HEK293 (cell line): Measurements from ENCODE around the gene TUFM.

Experiments used
- CTCF ChIA-PET: fragments of 350-600 bp; formaldehyde crosslinking; extraction: SDS; loops from one replicate; lab custom pipeline; 2021; ENCODE audit warnings: antibody characterized with exemption; lab: Yijun Ruan, JAX
- POLR2A ChIA-PET: fragments of 300-600 bp; formaldehyde crosslinking; extraction: SDS; loops from one replicate; lab custom pipeline; 2020; ENCODE audit warnings: antibody characterized with exemption, inconsistent platforms; lab: Yijun Ruan, JAX
- H3K27ac ChIP-seq: fragments of 200-500 bp; sonication (Bioruptor generic); 2 replicates; pipeline ENCODE4 v1.5.1; 2014; ENCODE audit warnings: low read depth, low read length, control low read depth, inconsistent platforms; ENCODE audit errors: extremely low read depth
- H3K36me3 ChIP-seq, 2 experiments: fragments of 200-500 bp in 1 of 2; sonication (Bioruptor generic) in 1 of 2; 1 replicate in 1 of 2; 2 replicates in 1 of 2; pipeline ENCODE4 v1.5.1; 2014 to 2017; ENCODE audit warnings: inconsistent platforms in 2 of 2, low read length in 2 of 2; ENCODE audit not compliant: control insufficient read depth in 2 of 2, insufficient read depth in 1 of 2
- H3K4me1 ChIP-seq: fragments of 200-500 bp; sonication (Bioruptor generic); 2 replicates; pipeline ENCODE4 v1.5.1; 2014; ENCODE audit warnings: mild to moderate bottlenecking, low read length, inconsistent platforms; ENCODE audit not compliant: control insufficient read depth, insufficient read depth
- H3K4me3 ChIP-seq: 2 replicates; pipeline ENCODE4 v1.5.1; 2011; ENCODE audit warnings: low read depth, mild to moderate bottlenecking, control low read depth, low read length, moderate library complexity
- H3K9me3 ChIP-seq: fragments of 200-500 bp; sonication (Bioruptor generic); 2 replicates; pipeline ENCODE4 v1.5.1; 2014; ENCODE audit warnings: low read depth, low read length, inconsistent platforms; ENCODE audit not compliant: control insufficient read depth, insufficient read depth
- ATF2 ChIP-seq: fragments of 450-650 bp; formaldehyde crosslinking; IDR thresholded peaks from 2 replicates; pipeline ENCODE4 v1.5.1; 2016; ENCODE audit warnings: missing biosample characterization, missing genetic modification characterization, low read depth
- BCL11A ChIP-seq: fragments of 450-650 bp; formaldehyde crosslinking; IDR thresholded peaks from 2 replicates; pipeline ENCODE4 v1.5.1; 2016; ENCODE audit warnings: low read depth, missing biosample characterization, missing genetic modification characterization
- BCL11B ChIP-seq: fragments of 450-650 bp; formaldehyde crosslinking; IDR thresholded peaks from 2 replicates; pipeline ENCODE4 v1.5.1; 2016; ENCODE audit warnings: low read depth, missing biosample characterization, missing genetic modification characterization
- BCL6B ChIP-seq: fragments of 450-650 bp; formaldehyde crosslinking; IDR thresholded peaks from 2 replicates; pipeline ENCODE4 v1.5.1; 2017; ENCODE audit warnings: missing biosample characterization, missing genetic modification characterization
- CTCF ChIP-seq: fragments of 450-650 bp; formaldehyde crosslinking; IDR thresholded peaks from 2 replicates; pipeline ENCODE4 v1.5.1; 2016; ENCODE audit warnings: missing biosample characterization, missing genetic modification characterization
- GLIS1 ChIP-seq: fragments of 450-650 bp; formaldehyde crosslinking; IDR thresholded peaks from 2 replicates; pipeline ENCODE4 v1.5.1; 2016; ENCODE audit warnings: missing biosample characterization, missing genetic modification characterization
- INSM2 ChIP-seq: fragments of 450-650 bp; formaldehyde crosslinking; IDR thresholded peaks from 2 replicates; pipeline ENCODE4 v1.5.1; 2016; ENCODE audit warnings: missing biosample characterization, missing genetic modification characterization
- OSR2 ChIP-seq: fragments of 450-650 bp; formaldehyde crosslinking; IDR thresholded peaks from 2 replicates; pipeline ENCODE4 v1.5.1; 2016; ENCODE audit warnings: missing biosample characterization, missing genetic modification characterization
- OVOL3 ChIP-seq: fragments of 450-650 bp; formaldehyde crosslinking; IDR thresholded peaks from 2 replicates; pipeline ENCODE4 v1.5.1; 2016; ENCODE audit warnings: missing biosample characterization, missing genetic modification characterization
- PRDM1 ChIP-seq: fragments of 450-650 bp; formaldehyde crosslinking; IDR thresholded peaks from 2 replicates; pipeline ENCODE4; 2016; ENCODE audit warnings: missing biosample characterization, missing genetic modification characterization
- SCRT2 ChIP-seq: fragments of 450-650 bp; formaldehyde crosslinking; IDR thresholded peaks from 2 replicates; pipeline ENCODE4 v1.5.1; 2016; ENCODE audit warnings: missing biosample characterization, missing genetic modification characterization
- ZBTB21 ChIP-seq: fragments of 450-650 bp; formaldehyde crosslinking; IDR thresholded peaks from 2 replicates; pipeline ENCODE4 v1.5.1; 2017; ENCODE audit warnings: missing biosample characterization, missing genetic modification characterization
- ZIC2 ChIP-seq: fragments of 450-650 bp; formaldehyde crosslinking; IDR thresholded peaks from 2 replicates; pipeline ENCODE4 v1.5.1; 2016; ENCODE audit warnings: missing biosample characterization, missing genetic modification characterization
- ZNF10 ChIP-seq: fragments of 450-650 bp; formaldehyde crosslinking; IDR thresholded peaks from 2 replicates; pipeline ENCODE4 v1.5.1; 2017; ENCODE audit warnings: missing biosample characterization, missing genetic modification characterization
- ZNF112 ChIP-seq: fragments of 450-650 bp; formaldehyde crosslinking; IDR thresholded peaks from 2 replicates; pipeline ENCODE4 v1.5.0; 2017; ENCODE audit warnings: missing biosample characterization, missing genetic modification characterization
- ZNF133 ChIP-seq: fragments of 450-650 bp; formaldehyde crosslinking; IDR thresholded peaks from 2 replicates; pipeline ENCODE4 v1.5.1; 2016; ENCODE audit warnings: missing biosample characterization, missing genetic modification characterization
- ZNF18 ChIP-seq: fragments of 450-650 bp; formaldehyde crosslinking; IDR thresholded peaks from 2 replicates; pipeline ENCODE4 v1.5.1; 2016; ENCODE audit warnings: missing biosample characterization, missing genetic modification characterization
- ZNF19 ChIP-seq: fragments of 450-650 bp; formaldehyde crosslinking; IDR thresholded peaks from 2 replicates; pipeline ENCODE4; 2016; ENCODE audit warnings: missing biosample characterization, missing genetic modification characterization, low read depth
- ZNF239 ChIP-seq: fragments of 450-650 bp; formaldehyde crosslinking; IDR thresholded peaks from 2 replicates; pipeline ENCODE4 v1.5.1; 2016; ENCODE audit warnings: missing biosample characterization, missing genetic modification characterization
- ZNF335 ChIP-seq: fragments of 450-650 bp; formaldehyde crosslinking; conservative IDR thresholded peaks from 2 replicates; pipeline ENCODE4 v1.5.1; 2016; ENCODE audit warnings: missing biosample characterization, missing genetic modification characterization
- ZNF37A ChIP-seq: fragments of 450-650 bp; IDR thresholded peaks from 2 replicates; pipeline ENCODE4 v1.5.1; 2018; ENCODE audit warnings: missing biosample characterization, missing genetic modification characterization
- ZNF391 ChIP-seq: fragments of 450-650 bp; formaldehyde crosslinking; IDR thresholded peaks from 2 replicates; pipeline ENCODE4 v1.5.1; 2016; ENCODE audit warnings: low read depth, missing biosample characterization, missing genetic modification characterization, borderline replicate concordance
- ZNF423 ChIP-seq: fragments of 450-650 bp; formaldehyde crosslinking; IDR thresholded peaks from 2 replicates; pipeline ENCODE4 v1.5.1; 2016; ENCODE audit warnings: missing biosample characterization, missing genetic modification characterization
- ZNF48 ChIP-seq: fragments of 450-650 bp; formaldehyde crosslinking; IDR thresholded peaks from 2 replicates; pipeline ENCODE4 v1.5.1; 2016; ENCODE audit warnings: missing biosample characterization, missing genetic modification characterization
- ZNF501 ChIP-seq: fragments of 450-650 bp; formaldehyde crosslinking; IDR thresholded peaks from 2 replicates; pipeline ENCODE4 v1.5.1; 2016; ENCODE audit warnings: missing biosample characterization, missing genetic modification characterization
- ZNF510 ChIP-seq: fragments of 450-650 bp; formaldehyde crosslinking; IDR thresholded peaks from 2 replicates; pipeline ENCODE4 v1.5.1; 2018; ENCODE audit warnings: mild to moderate bottlenecking, missing genetic modification characterization, missing biosample characterization; ENCODE audit not compliant: insufficient replicate concordance
- ZNF549 ChIP-seq: fragments of 450-650 bp; IDR thresholded peaks from 2 replicates; pipeline ENCODE4 v1.5.1; 2018; ENCODE audit warnings: missing biosample characterization, missing genetic modification characterization, mild to moderate bottlenecking, inconsistent platforms, moderate library complexity
- ZNF558 ChIP-seq: fragments of 450-650 bp; formaldehyde crosslinking; IDR thresholded peaks from 2 replicates; pipeline ENCODE4 v1.5.1; 2016; ENCODE audit warnings: missing biosample characterization, missing genetic modification characterization
- ZNF596 ChIP-seq: fragments of 450-650 bp; IDR thresholded peaks from 2 replicates; pipeline ENCODE4 v1.5.0; 2018; ENCODE audit warnings: missing biosample characterization, mild to moderate bottlenecking, missing genetic modification characterization, moderate library complexity
- ZSCAN16 ChIP-seq: fragments of 450-650 bp; formaldehyde crosslinking; IDR thresholded peaks from 2 replicates; pipeline ENCODE4 v1.5.1; 2016; ENCODE audit warnings: missing biosample characterization, missing genetic modification characterization
- ZSCAN30 ChIP-seq: fragments of 450-650 bp; IDR thresholded peaks from 2 replicates; pipeline ENCODE4 v1.5.1; 2018; ENCODE audit warnings: missing biosample characterization, mild to moderate bottlenecking, missing genetic modification characterization, moderate library complexity

TUFM gene

GRCh38 chr16:28829747-28830146, 16.4 kb downstream of the TUFM start:
- no peaks in the 10 kb centered on the region for H3K9me3 ChIP-seq
- H3K4me3 ChIP-seq = no peak overlapping the region
- H3K36me3 ChIP-seq = peaks cover 89 to 100% of the 10 kb centered on the region in 2 experiments
- ChIA-PET POLR2A (interaction anchor here (0.6 to 1.5 kb wide), 4 partner anchors 9 to 189 kb away, joined by 3 to 4 read pairs (median 3); partner anchors contain the start of gene TUFM), CTCF (interaction anchor here (0.5 kb wide), 1 partner anchor 10 kb away, joined by 4 read pairs; no protein-coding TSS in a partner anchor)
- peaks cover 6% of the 10 kb centered on the region; the same call in 1 of the 2 replicates for H3K4me1 ChIP-seq
- no peak for TF ChIP-seq ZSCAN16
- no peak for TF ChIP-seq ZNF112 (tag by site-specific recombination)
- TF ChIP-seq OSR2 (tag by site-specific recombination) = no peak
- no peak for TF ChIP-seq GLIS1 (tag by site-specific recombination)
- TF ChIP-seq ZNF510 = no peak
- TF ChIP-seq PRDM1 (tag by site-specific recombination) = no peak
- no peak for TF ChIP-seq ZNF549 (tag by site-specific recombination)
- TF ChIP-seq ZNF596 (tag by site-specific recombination) = no peak
- no peak for TF ChIP-seq OVOL3 (tag by site-specific recombination)
- no peak for TF ChIP-seq SCRT2 (tag by site-specific recombination)
- no peak for TF ChIP-seq INSM2 (tag by site-specific recombination)
- TF ChIP-seq ZNF423 (tag by site-specific recombination) = no peak
- TF ChIP-seq ZNF558 (tag by site-specific recombination) = no peak
- no peak for TF ChIP-seq ZNF37A
- no peak overlapping the region for H3K27ac ChIP-seq

- Histone ChIP-seq H3K4me3 (no peak overlapping the region), H3K9me3 (no peaks in the 10 kb centered on the region), H3K4me1 (peaks cover 6% of the 10 kb centered on the region; the same call in 1 of the 2 replicates), H3K36me3 (peaks cover 61 to 66% of the 10 kb centered on the region in 2 experiments), H3K27ac (no peak overlapping the region)
- CTCF ChIA-PET = no interaction called here
- POLR2A ChIA-PET = no interaction called here
- peak; percentile 73; the same call in 1 of the 2 replicates for TF ChIP-seq ZBTB21 (tag by site-specific recombination)
- TF ChIP-seq ATF2 (tag by site-specific recombination) = peak; percentile 47; the same call in 1 of the 2 replicates
- no peak for TF ChIP-seq ZNF391 (tag by site-specific recombination)
- TF ChIP-seq BCL11A (tag by site-specific recombination) = no peak
- TF ChIP-seq ZIC2 = peak; percentile 53
- no peak for TF ChIP-seq ZNF19 (tag by site-specific recombination)
- TF ChIP-seq BCL11B (tag by site-specific recombination) = no peak
- TF ChIP-seq BCL6B (tag by site-specific recombination) = no peak
- TF ChIP-seq ZNF335 (tag by site-specific recombination) = no peak
- TF ChIP-seq ZNF18 (tag by site-specific recombination) = no peak
- no peak for TF ChIP-seq ZNF48 (tag by site-specific recombination)
- TF ChIP-seq ZSCAN30 (tag by site-specific recombination) = no peak
- TF ChIP-seq ZNF239 (tag by site-specific recombination) = no peak
- TF ChIP-seq CTCF = peak; percentile 58; the same call in 1 of the 2 replicates
- no peak for TF ChIP-seq ZNF133
- TF ChIP-seq ZNF501 (tag by site-specific recombination) = no peak
- no peak for TF ChIP-seq ZNF10 (tag by site-specific recombination)
These were observed 20.0 kb downstream of the TUFM start for GRCh38 chr16:28826141-28826540.
